Heart left ventricle (tissue), 16 donors: ENCODE measurements around the gene HMHB1. TPM values are rescaled to one million over a fixed set of nuclear protein-coding genes. Genes with fewer than 3 reads are reported as not detected.

ENCODE experiments used
- ATAC-seq, 4 donors: fragments of 200-7000 bp; cut with Tn5 transposase; one replicate each; pipeline ENCODE4 v1.9.1; 2020 to 2022; ENCODE audit warnings: moderate library complexity in 4 of 4, mild to moderate bottlenecking in 3 of 4, moderate number of reproducible peaks in 1 of 4
- DNase-seq, 5 donors: peaks; one replicate each; pipeline ENCODE4 v3.0.0-alpha.2; 2020
- H3K27ac ChIP-seq, 12 donors: fragments of 200-600 bp; sonication (generic) in 4 of 12; one replicate each; pipeline versions ENCODE4 v1.5.0 to v1.8.0; 2016 to 2022; ENCODE audit warnings: mild to moderate bottlenecking in 2 of 12
- H3K27me3 ChIP-seq, 9 donors: fragments of 200-600 bp; sonication (generic) in 2 of 9; one replicate each; pipeline versions ENCODE4 v1.5.1 to v1.8.0; 2016 to 2022; ENCODE audit warnings: mild to moderate bottlenecking in 3 of 9
- H3K36me3 ChIP-seq, 9 donors: fragments of 200-600 bp; sonication (generic) in 2 of 9; one replicate each; pipeline versions ENCODE4 v1.5.0 to v1.8.0; 2018 to 2022; ENCODE audit warnings: mild to moderate bottlenecking in 2 of 9
- H3K4me1 ChIP-seq, 12 donors: fragments of 200-600 bp; sonication (generic) in 4 of 12; one replicate each; pipeline versions ENCODE4 v1.5.0 to v1.8.0; 2016 to 2022; ENCODE audit warnings: mild to moderate bottlenecking in 3 of 12
- H3K4me3 ChIP-seq, 12 donors: fragments of 200-600 bp; sonication (generic) in 4 of 12; one replicate each; pipeline versions ENCODE4 v1.5.0 to v1.8.0; 2017 to 2022; ENCODE audit warnings: mild to moderate bottlenecking in 9 of 12, moderate library complexity in 4 of 12
- H3K9me3 ChIP-seq, 12 donors: fragments of 200-600 bp; sonication (generic) in 4 of 12; one replicate each; pipeline versions ENCODE4 v1.5.0 to v1.8.0; 2016 to 2022; ENCODE audit warnings: mild to moderate bottlenecking in 1 of 12
- CTCF ChIP-seq, 12 donors: fragments of 200-600 bp; sonication (generic) in 4 of 12; IDR thresholded peaks; one replicate each; pipeline versions ENCODE4 v1.5.0 to v1.8.0; 2018 to 2022; ENCODE audit warnings: antibody characterized with exemption in 12 of 12, mild to moderate bottlenecking in 5 of 12
- POLR2A ChIP-seq, 2 donors: fragments of 450-650 bp; IDR thresholded peaks; one replicate each; pipeline ENCODE4 v1.6.1; 2017; ENCODE audit warnings: antibody characterized with exemption in 2 of 2, mild to moderate bottlenecking in 2 of 2, moderate library complexity in 2 of 2
- WGBS, 4 donors: extraction: QIAGEN DNeasy Blood & Tissue Kit in 2 of 4; methylation state at CpG; one replicate each; pipeline versions ENCODE4 v1.1.5 to v1.1.7; 2013 to 2018; 5-methylcytosine and 5-hydroxymethylcytosine counted together
- intact Hi-C, 10 donors: fragments of 100-400 bp; cut with DNase I; formaldehyde crosslinking; loops; one replicate each; pipeline versions ENCODE4 v1.11.1 to v1.14.2; 2022
- polyA plus RNA-seq, 2 donors: library from polyadenylated mRNA; stranded (reverse); fragments of 200-250 nt; gene quantifications; one replicate each; pipeline ENCODE4 v1.2.3, GENCODE V29; 2013
- total RNA-seq, 9 donors: library from RNA; depleted of rRNA in 2 of 9; stranded (reverse); fragments of >200 nt in 2 of 9; fragmentation: NEBNext Ultra II Directional in 3 of 9; extraction: Animal tissue kit (Norgen Biotek cat#: 25700) in 3 of 9; gene quantifications; one replicate each; pipeline versions ENCODE4 v1.1.0 to v1.2.4, GENCODE V29; 2016 to 2023
- donor health status: ischemic (EF 13 %, LVEDD 7.1; RV severe dilation, severe dysfunction).
- donor health status: healthy with polysubstance abuse.
- donor health status: DM: no; HTN: yes; CAD: no.
- donor health status: DM: no; HTN: no; CAD: no.
- donor health status: ischemic (EF 25% LVEDD 6.9; RV normal size, moderate dysfunction).
- donor health status: ischemic (EF 25% LVEDD 5.7; RV mildly dilated, moderate dysfunction).
- donor health status: healthy.
- donor health status: DM: yes; HTN: yes; CAD: no.
- donor health status: ischemic (EF 35%, LVEDD 5.7; RV mildly dilated, moderate dysfunction).
- donor health status: nonischemic (EF 11% LVEDD 7.7; RV severe dilation, severe dysfunction).
- donor health status: DM: yes; HTN: yes; CAD: no.
- donor health status: PGD.
- donor health status: ischemic (EF 29% LVEDD 5.4; RV normal size, mild dysfunction).
- donor health status: nonischemic (EF 23%, LVEDD 6.1; RV moderate dilation, normal function).

Gene HMHB1
- total and polyA plus RNA-seq, 11 donors, result not detected

GRCh38 chr5:143842920-143843319, 31.0 kb downstream of the HMHB1 start:
- H3K27me3 ChIP-seq, result no peaks in the 10 kb centered on the region
- WGBS, 4 donors, result 93 to 97% (median 96%) methylated on average over 2 of the region's 2 CpGs
- intact Hi-C loops, result no loop called here
- DNase-seq, result no peak
- no peak overlapping the region for H3K27ac ChIP-seq
- no peaks in the 10 kb centered on the region for H3K36me3 ChIP-seq
- no peak for ATAC-seq
- TF ChIP-seq POLR2A (IDR thresholded peaks at IDR 0.05) (no peak), CTCF (IDR thresholded peaks at IDR 0.05) (no peak)
- no peak overlapping the region for H3K4me3 ChIP-seq
- H3K4me1 ChIP-seq, result no peaks in the 10 kb centered on the region
- no peaks in the 10 kb centered on the region for H3K9me3 ChIP-seq

GRCh38 chr5:143843461-143843860, 31.5 kb downstream of the HMHB1 start:
- Histone ChIP-seq H3K4me1 (no peaks in the 10 kb centered on the region), H3K27me3 (no peaks in the 10 kb centered on the region), H3K27ac (no peak overlapping the region), H3K36me3 (no peaks in the 10 kb centered on the region), H3K4me3 (no peak overlapping the region), H3K9me3 (no peaks in the 10 kb centered on the region)
- ATAC-seq, result no peak
- 90 to 92% (median 91%) methylated on average over 2 of the region's 2 CpGs for WGBS, 4 donors
- intact Hi-C loops, result no loop called here
- no peak for TF ChIP-seq CTCF (IDR thresholded peaks at IDR 0.05)
- TF ChIP-seq POLR2A (IDR thresholded peaks at IDR 0.05), result no peak
- DNase-seq, result no peak

- DNase-seq, result no peak
- H3K4me1 ChIP-seq, result peaks cover 0 to 4% (median 0%) of the 10 kb centered on the region in 12 donors
- TF ChIP-seq POLR2A (IDR thresholded peaks at IDR 0.05) (no peak), CTCF (IDR thresholded peaks at IDR 0.05) (no peak)
- ATAC-seq, result no peak
- peak overlapping the region in 1 of 12 donors; percentile 19 for H3K4me3 ChIP-seq
- no peaks in the 10 kb centered on the region for H3K27me3 ChIP-seq
- H3K36me3 ChIP-seq, result no peaks in the 10 kb centered on the region
- H3K9me3 ChIP-seq, result peaks cover 0 to 13% (median 0%) of the 10 kb centered on the region in 12 donors
- WGBS, 4 donors, result 57 to 81% (median 66%) methylated on average over 3 of the region's 3 CpGs
- intact Hi-C loops, result no loop called here
- H3K27ac ChIP-seq, result no peak overlapping the region
Observed at GRCh38 chr5:143850050-143850683, 38.2 kb downstream of the HMHB1 start.

GRCh38 chr5:143851383-143851782, 39.4 kb downstream of the HMHB1 start:
- DNase-seq (no peak), ATAC-seq (no peak)
- Histone ChIP-seq H3K9me3 (peaks cover 0 to 13% (median 0%) of the 10 kb centered on the region in 12 donors), H3K4me3 (no peak overlapping the region), H3K4me1 (peaks cover 0 to 4% (median 0%) of the 10 kb centered on the region in 12 donors), H3K36me3 (no peaks in the 10 kb centered on the region), H3K27ac (no peak overlapping the region), H3K27me3 (no peaks in the 10 kb centered on the region)
- TF ChIP-seq POLR2A (IDR thresholded peaks at IDR 0.05) (no peak), CTCF (IDR thresholded peaks at IDR 0.05) (no peak)
- intact Hi-C loops, result no loop called here
